GM12875 (cell line): ENCODE data around the gene MAML3.
A peak's percentile ranks its signal among the peaks of the same experiment; 100 is the strongest.
"Not testable (repeated sequence)": the region's sequence is repeated elsewhere in the genome, so short reads cannot be mapped to it uniquely, and the experiment has no call there.

Experiments
- H3K4me3 ChIP-seq: one replicate; pipeline ENCODE4 v1.5.1; 2011; ENCODE audit warnings: low read depth, low read length, control low read depth
- TF ChIP-seq, protein P1 (sequence below): IDR thresholded peaks from 2 replicates; pipeline ENCODE4 v1.5.1; 2011; ENCODE audit warnings: low read depth, mild to moderate bottlenecking, control low read depth, inconsistent platforms, low read length, moderate library complexity, borderline replicate concordance; ENCODE audit not compliant: insufficient read depth

Gene MAML3

GRCh38 chr4:139709660-139710059 lies 444.3 kb downstream of the MAML3 start:
- no peak overlapping the region for H3K4me3 ChIP-seq
- TF ChIP-seq, protein P1, sequence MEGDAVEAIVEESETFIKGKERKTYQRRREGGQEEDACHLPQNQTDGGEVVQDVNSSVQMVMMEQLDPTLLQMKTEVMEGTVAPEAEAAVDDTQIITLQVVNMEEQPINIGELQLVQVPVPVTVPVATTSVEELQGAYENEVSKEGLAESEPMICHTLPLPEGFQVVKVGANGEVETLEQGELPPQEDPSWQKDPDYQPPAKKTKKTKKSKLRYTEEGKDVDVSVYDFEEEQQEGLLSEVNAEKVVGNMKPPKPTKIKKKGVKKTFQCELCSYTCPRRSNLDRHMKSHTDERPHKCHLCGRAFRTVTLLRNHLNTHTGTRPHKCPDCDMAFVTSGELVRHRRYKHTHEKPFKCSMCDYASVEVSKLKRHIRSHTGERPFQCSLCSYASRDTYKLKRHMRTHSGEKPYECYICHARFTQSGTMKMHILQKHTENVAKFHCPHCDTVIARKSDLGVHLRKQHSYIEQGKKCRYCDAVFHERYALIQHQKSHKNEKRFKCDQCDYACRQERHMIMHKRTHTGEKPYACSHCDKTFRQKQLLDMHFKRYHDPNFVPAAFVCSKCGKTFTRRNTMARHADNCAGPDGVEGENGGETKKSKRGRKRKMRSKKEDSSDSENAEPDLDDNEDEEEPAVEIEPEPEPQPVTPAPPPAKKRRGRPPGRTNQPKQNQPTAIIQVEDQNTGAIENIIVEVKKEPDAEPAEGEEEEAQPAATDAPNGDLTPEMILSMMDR: no peak

DNA sequence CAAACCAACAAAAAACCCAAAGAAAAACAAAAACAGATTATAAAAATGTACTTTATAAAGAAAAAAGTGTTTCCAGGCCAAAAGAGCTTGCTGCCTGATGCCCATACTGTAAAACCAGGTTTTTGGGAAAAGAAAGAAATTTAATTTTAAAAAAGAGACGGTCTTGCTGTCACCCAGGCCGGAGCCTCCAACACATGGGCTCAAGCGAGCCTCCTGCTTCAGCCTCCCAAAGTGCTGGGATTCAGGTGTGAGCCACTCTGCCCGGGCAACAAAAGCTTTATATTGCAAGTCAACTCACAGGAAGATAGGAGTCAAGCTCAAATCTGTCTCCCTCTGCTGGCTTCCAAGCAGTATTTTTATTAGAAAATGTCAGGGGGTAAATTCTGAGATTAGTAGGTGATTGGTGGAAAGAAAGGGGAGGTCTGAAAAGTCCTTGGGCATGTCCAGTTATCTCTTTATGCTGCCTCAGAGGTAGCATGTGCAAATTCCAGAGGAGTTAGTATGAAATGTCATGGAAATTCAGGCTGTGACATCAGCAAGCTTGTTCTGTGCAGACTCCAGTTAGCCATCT lies 449.0 kb downstream of the MAML3 start:
- TF ChIP-seq, protein P1: no peak
- H3K4me3 ChIP-seq: no peak overlapping the region

- TF ChIP-seq, protein P1: no peak
- no peak overlapping the region for H3K4me3 ChIP-seq
Observed at GRCh38 chr4:139700568-139700967, 453.4 kb downstream of the MAML3 start.

GRCh38 chr4:139698167-139698925 lies 455.6 kb downstream of the MAML3 start:
- not testable (repeated sequence) for H3K4me3 ChIP-seq

DNA sequence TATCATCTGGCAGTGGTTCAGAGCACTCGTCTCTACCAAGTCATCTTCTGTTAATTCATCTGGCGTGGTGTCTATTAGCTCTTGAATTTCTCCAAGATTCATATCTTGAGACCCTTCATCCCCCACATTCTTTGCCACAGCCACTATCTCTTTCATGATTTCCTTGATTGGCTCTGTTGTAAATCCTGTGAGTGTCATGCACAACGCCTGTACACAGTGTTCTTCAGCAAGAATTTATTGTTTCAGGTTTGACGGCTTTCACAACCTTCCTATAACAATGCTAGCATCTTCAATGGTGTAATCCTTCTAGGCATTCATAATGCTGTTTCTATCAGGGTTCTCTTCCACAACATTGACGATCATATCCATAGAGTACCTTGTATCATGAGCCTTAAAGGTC lies 457.5 kb downstream of the MAML3 start:
- TF ChIP-seq, protein P1: no peak

GRCh38 chr4:139694522-139695107 lies 459.4 kb downstream of the MAML3 start:
- H3K4me3 ChIP-seq: no peak overlapping the region
- TF ChIP-seq, protein P1: no peak

More for the DNA sequence above, 457.5 kb downstream of the MAML3 start:
- no peak overlapping the region for H3K4me3 ChIP-seq

DNA sequence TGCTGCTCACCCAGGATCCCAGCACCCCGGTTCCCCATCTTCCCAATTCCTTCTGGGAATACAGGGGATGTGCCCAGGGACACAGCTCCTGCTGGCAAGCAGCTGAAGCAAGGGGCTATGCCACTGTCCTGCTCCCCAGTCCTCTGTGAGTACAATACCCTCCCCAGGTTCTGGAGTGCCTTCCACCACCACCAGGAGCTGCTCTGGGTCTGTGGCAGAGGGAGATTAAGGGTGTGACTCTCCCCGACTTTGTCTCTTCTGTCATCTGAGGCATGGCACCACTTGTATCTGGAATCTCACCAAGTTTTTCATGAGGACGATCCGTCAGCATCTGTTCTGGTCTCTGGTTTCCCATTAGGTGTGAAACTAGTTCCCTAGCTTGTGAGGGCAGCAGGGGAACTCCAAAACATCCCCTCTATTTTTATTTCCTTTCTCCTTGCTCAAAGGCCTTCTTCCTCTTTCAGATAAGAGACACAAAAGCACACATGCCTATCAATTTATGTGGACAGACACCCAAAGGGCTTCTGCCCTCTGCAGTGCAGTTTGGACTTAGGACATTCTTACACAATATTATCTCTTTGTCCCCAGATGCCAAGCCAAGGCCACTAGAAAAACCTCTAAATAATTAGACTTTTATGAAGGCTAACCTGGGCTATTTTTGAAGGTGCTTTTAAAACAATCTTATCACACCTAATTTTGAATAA lies 461.5 kb downstream of the MAML3 start:
- no peak overlapping the region for H3K4me3 ChIP-seq
- TF ChIP-seq, protein P1: peak; percentile 38; the same call in 1 of the 2 replicates
